ENCODE data around the gene C19orf25. TPM values are rescaled to one million over a fixed set of nuclear protein-coding genes. Genes with fewer than 3 reads are reported as not detected.

C19orf25 gene
- total and polyA plus RNA-seq, 10 of the 15 experiments (the other 5 are each of a cell fraction or from before 2014, with no cell fraction given), result 1.2 to 67.0 (median 25.6) TPM

GRCh38 chr19:1522061-1522460, 43.0 kb upstream of the C19orf25 start:
- SMC1A ChIA-PET (ENCODE audit: uncharacterized antibody, unreplicated experiment), result no interaction called here
- no TSS peak for BruUV-seq (replicated peaks)
- FAIRE-seq, result no peak
- POLR2A ChIA-PET, result no interaction called here
- WGBS (ENCODE audit: insufficient coverage, insufficient replicate concordance, low lambda C conversion rate, missing lambda C conversion rate), result 50% methylated on average over 10 of the region's 10 CpGs
- ATAC-seq, result no peak
- no peak for DNase-seq (ENCODE audit: low read depth, low spot score)
- RAD21 ChIA-PET (ENCODE audit: unreplicated experiment), result no interaction called here
- H3K4me1 ChIP-seq (ENCODE audit: control insufficient read depth, insufficient read depth, low read length), result no peaks in the 10 kb centered on the region
- no peak overlapping the region for H3K27ac ChIP-seq (ENCODE audit: control insufficient read depth, insufficient read depth)
- no peak for TF ChIP-seq JUNB (IDR thresholded peaks at IDR 0.05)
- no peak for TF ChIP-seq MEF2B (IDR thresholded peaks at IDR 0.05; ENCODE audit: partially characterized antibody, poor library complexity, severe bottlenecking)
- TF ChIP-seq, protein P1, sequence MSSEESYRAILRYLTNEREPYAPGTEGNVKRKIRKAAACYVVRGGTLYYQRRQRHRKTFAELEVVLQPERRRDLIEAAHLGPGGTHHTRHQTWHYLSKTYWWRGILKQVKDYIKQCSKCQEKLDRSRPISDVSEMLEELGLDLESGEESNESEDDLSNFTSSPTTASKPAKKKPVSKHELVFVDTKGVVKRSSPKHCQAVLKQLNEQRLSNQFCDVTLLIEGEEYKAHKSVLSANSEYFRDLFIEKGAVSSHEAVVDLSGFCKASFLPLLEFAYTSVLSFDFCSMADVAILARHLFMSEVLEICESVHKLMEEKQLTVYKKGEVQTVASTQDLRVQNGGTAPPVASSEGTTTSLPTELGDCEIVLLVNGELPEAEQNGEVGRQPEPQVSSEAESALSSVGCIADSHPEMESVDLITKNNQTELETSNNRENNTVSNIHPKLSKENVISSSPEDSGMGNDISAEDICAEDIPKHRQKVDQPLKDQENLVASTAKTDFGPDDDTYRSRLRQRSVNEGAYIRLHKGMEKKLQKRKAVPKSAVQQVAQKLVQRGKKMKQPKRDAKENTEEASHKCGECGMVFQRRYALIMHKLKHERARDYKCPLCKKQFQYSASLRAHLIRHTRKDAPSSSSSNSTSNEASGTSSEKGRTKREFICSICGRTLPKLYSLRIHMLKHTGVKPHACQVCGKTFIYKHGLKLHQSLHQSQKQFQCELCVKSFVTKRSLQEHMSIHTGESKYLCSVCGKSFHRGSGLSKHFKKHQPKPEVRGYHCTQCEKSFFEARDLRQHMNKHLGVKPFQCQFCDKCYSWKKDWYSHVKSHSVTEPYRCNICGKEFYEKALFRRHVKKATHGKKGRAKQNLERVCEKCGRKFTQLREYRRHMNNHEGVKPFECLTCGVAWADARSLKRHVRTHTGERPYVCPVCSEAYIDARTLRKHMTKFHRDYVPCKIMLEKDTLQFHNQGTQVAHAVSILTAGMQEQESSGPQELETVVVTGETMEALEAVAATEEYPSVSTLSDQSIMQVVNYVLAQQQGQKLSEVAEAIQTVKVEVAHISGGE (CRISPR knock-in tag; IDR thresholded peaks at IDR 0.05), result no peak
- no peak for TF ChIP-seq MXI1 (IDR thresholded peaks at IDR 0.05; ENCODE audit: low read depth, low read length)
- TF ChIP-seq ZNF687 (IDR thresholded peaks at IDR 0.05), result no peak
- no peak for TF ChIP-seq RAD51 (IDR thresholded peaks at IDR 0.05)
- no peak overlapping the region for H2AFZ ChIP-seq (ENCODE audit: control insufficient read depth, low read depth, low read length)
- CTCF ChIA-PET, result interaction anchor here (1.0 kb wide), 1 partner anchor 24 kb away, joined by 3 read pairs; no protein-coding TSS in a partner anchor
- intact Hi-C loops (cut with micrococcal nuclease; ENCODE audit: unreplicated experiment), result no loop called here
- H4K20me1 ChIP-seq (ENCODE audit: control insufficient read depth, insufficient read depth), result no peaks in the 10 kb centered on the region
- no peaks in the 10 kb centered on the region for H3K79me2 ChIP-seq (ENCODE audit: control insufficient read depth, insufficient read depth, low read length)
- no peak overlapping the region for H3K4me2 ChIP-seq (ENCODE audit: control insufficient read depth, insufficient read depth)
- H3K27me3 ChIP-seq (replicated peaks in 1 of 2; ENCODE audit: control insufficient read depth in 2 of 2, insufficient read depth in 2 of 2, low read length in 1 of 2), result peaks cover 0 to 2% of the 10 kb centered on the region in 2 experiments; a peak in 3 of 4 replicates
- no peaks in the 10 kb centered on the region for H3K9me3 ChIP-seq (replicated peaks; ENCODE audit: control insufficient read depth, insufficient read depth, low read length)
- in situ Hi-C loops (cut with MboI), result no loop called here
- H3K36me3 ChIP-seq (ENCODE audit: control insufficient read depth in 2 of 2, insufficient read depth in 2 of 2, low read length in 1 of 2), result no peaks in the 10 kb centered on the region
- no peak overlapping the region for H3K4me3 ChIP-seq
- no peak overlapping the region for H3K9ac ChIP-seq (ENCODE audit: control insufficient read depth, insufficient read depth, low read length)

All from GM12878 (cell line).